ENCODE measurements around the gene KRTCAP3.
"Not testable (repeated sequence)": the region's sequence is repeated elsewhere in the genome, so short reads cannot be mapped to it uniquely, and the experiment has no call there.

KRTCAP3 gene

GRCh38 chr2:27441958-27442919 lies at the start of gene KRTCAP3:
Gene KRTCAP3 (plus strand): TSS chr2:27442381. CDS start chr2:27442413, 32 bp downstream.
- in situ Hi-C loops (cut with HindIII; ENCODE audit: low pct_ligation_motif_present, low pct_unique_long_range_greater_than_20kb, low sequenced_read_pairs), result no loop called here
- DNase-seq, result no peak

- no peak for DNase-seq
- in situ Hi-C loops (cut with HindIII; ENCODE audit: low pct_ligation_motif_present, low pct_unique_long_range_greater_than_20kb, low sequenced_read_pairs), result no loop called here
These were observed 49.0 kb upstream of the KRTCAP3 start for GRCh38 chr2:27393225-27393624.

GRCh38 chr2:27398962-27399361 lies 43.2 kb upstream of the KRTCAP3 start:
- in situ Hi-C loops (cut with HindIII; ENCODE audit: low pct_ligation_motif_present, low pct_unique_long_range_greater_than_20kb, low sequenced_read_pairs), result no loop called here
- no peak for DNase-seq

GRCh38 chr2:27400348-27401135 lies 41.6 kb upstream of the KRTCAP3 start:
- in situ Hi-C loops (cut with HindIII; ENCODE audit: low pct_ligation_motif_present, low pct_unique_long_range_greater_than_20kb, low sequenced_read_pairs), result no loop called here
- peak; percentile 37 for DNase-seq

- in situ Hi-C loops (cut with HindIII; ENCODE audit: low pct_ligation_motif_present, low pct_unique_long_range_greater_than_20kb, low sequenced_read_pairs), result no loop called here
- DNase-seq, result peak; percentile 73
These were observed 34.2 kb upstream of the KRTCAP3 start for GRCh38 chr2:27407798-27408491.

- peak; percentile 44 for DNase-seq
- in situ Hi-C loops (cut with HindIII; ENCODE audit: low pct_ligation_motif_present, low pct_unique_long_range_greater_than_20kb, low sequenced_read_pairs), result no loop called here
These were observed 33.4 kb upstream of the KRTCAP3 start for GRCh38 chr2:27408601-27409320.

GRCh38 chr2:27409321-27410073 lies 32.7 kb upstream of the KRTCAP3 start, which contains the start of gene PPM1G:
Gene PPM1G (minus strand): TSS chr2:27409591. CDS start chr2:27409422, 169 bp downstream.
- DNase-seq, result peak; percentile 97
- in situ Hi-C loops (cut with HindIII; ENCODE audit: low pct_ligation_motif_present, low pct_unique_long_range_greater_than_20kb, low sequenced_read_pairs), result no loop called here

GRCh38 chr2:27412419-27413152 lies 29.6 kb upstream of the KRTCAP3 start:
- DNase-seq, result no peak
- in situ Hi-C loops (cut with HindIII; ENCODE audit: low pct_ligation_motif_present, low pct_unique_long_range_greater_than_20kb, low sequenced_read_pairs), result no loop called here

GRCh38 chr2:27416151-27416550 lies 26.0 kb upstream of the KRTCAP3 start:
- DNase-seq, result no peak
- in situ Hi-C loops (cut with HindIII; ENCODE audit: low pct_ligation_motif_present, low pct_unique_long_range_greater_than_20kb, low sequenced_read_pairs), result no loop called here

- in situ Hi-C loops (cut with HindIII; ENCODE audit: low pct_ligation_motif_present, low pct_unique_long_range_greater_than_20kb, low sequenced_read_pairs), result no loop called here
- DNase-seq, result no peak
These were observed 21.2 kb upstream of the KRTCAP3 start for GRCh38 chr2:27420996-27421395.

GRCh38 chr2:27421660-27422250 lies 20.4 kb upstream of the KRTCAP3 start:
- no peak for DNase-seq

GRCh38 chr2:27422958-27423357 lies 19.2 kb upstream of the KRTCAP3 start:
- DNase-seq, result no peak
- in situ Hi-C loops (cut with HindIII; ENCODE audit: low pct_ligation_motif_present, low pct_unique_long_range_greater_than_20kb, low sequenced_read_pairs), result no loop called here

More at GRCh38 chr2:27421660-27422250, 20.4 kb upstream of the KRTCAP3 start:
- in situ Hi-C loops (cut with HindIII; ENCODE audit: low pct_ligation_motif_present, low pct_unique_long_range_greater_than_20kb, low sequenced_read_pairs), result no loop called here

GRCh38 chr2:27425039-27425438 lies 17.1 kb upstream of the KRTCAP3 start:
- in situ Hi-C loops (cut with HindIII; ENCODE audit: low pct_ligation_motif_present, low pct_unique_long_range_greater_than_20kb, low sequenced_read_pairs), result not testable (repeated sequence)

GRCh38 chr2:27427863-27428212 lies 14.3 kb upstream of the KRTCAP3 start:
- in situ Hi-C loops (cut with HindIII; ENCODE audit: low pct_ligation_motif_present, low pct_unique_long_range_greater_than_20kb, low sequenced_read_pairs), result no loop called here
- no peak for DNase-seq

More at GRCh38 chr2:27425039-27425438, 17.1 kb upstream of the KRTCAP3 start:
- DNase-seq, result not testable (repeated sequence)

- in situ Hi-C loops (cut with HindIII; ENCODE audit: low pct_ligation_motif_present, low pct_unique_long_range_greater_than_20kb, low sequenced_read_pairs), result no loop called here
- peak; percentile 90 for DNase-seq
These were observed 13.8 kb upstream of the KRTCAP3 start, which contains the start of gene NRBP1 for GRCh38 chr2:27428213-27428977. Gene NRBP1 (plus strand): TSS chr2:27428631. CDS start chr2:27433274, 4,643 bp downstream.
